ENCODE results near the gene ZSWIM9. TPM values are rescaled to one million over a fixed set of nuclear protein-coding genes. Genes with fewer than 3 reads are reported as not detected.

The ZSWIM9 gene
- total RNA-seq, 2 experiments from 2014 or later: 9.0 to 10.3 TPM

DNA sequence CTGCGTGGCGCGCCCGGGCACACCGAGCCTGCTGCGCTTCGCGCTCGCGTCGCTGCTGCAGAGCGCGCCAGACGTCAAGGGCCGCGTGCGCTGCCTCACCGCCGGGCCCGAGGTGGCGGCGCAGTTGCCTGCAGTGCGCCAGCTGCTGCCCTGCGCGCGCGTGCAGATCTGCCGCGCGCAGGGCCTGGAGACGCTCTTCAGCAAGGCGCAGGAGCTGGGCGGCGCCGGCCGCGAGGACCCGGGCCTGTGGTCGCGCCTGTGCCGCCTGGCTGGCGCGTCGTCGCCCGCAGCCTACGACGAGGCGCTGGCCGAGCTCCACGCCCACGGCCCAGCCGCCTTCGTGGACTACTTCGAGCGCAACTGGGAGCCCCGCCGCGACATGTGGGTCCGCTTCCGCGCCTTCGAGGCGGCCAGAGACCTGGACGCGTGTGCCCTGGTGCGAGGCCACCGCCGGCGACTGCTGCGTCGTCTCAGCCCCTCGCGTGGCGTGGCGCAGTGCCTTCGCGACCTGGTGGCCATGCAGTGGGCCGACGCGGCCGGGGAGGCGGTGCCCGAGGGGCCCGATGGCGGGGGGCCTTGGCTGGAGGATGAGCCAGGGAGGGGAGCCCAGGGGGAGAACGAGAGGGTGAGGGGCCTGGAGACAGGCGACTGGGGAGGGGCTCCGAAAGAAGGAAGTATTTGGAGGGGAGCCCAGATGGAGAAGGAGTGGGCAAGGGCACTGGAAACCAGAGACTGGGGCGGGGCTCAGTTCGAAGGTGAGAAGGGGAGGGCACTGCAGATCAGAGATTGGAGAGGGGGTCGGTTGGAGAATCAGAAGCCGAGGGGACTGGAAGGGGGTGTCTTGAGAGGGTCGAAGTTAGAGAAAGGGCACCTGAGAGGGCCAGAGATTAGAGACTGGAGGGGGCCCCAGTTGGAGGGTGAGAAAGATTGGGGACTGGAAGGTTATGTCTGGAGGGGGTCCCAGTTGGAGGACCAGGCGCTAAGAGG is 24.7 kb downstream of the ZSWIM9 start:
- Mint-ChIP-seq H3K4me3 (no peak overlapping the region), H3K27ac (no peak overlapping the region), H3K27me3 (ENCODE audit: low read depth) (no peaks in the 10 kb centered on the region), H3K4me1 (ENCODE audit: low read depth) (peaks cover 6% of the 10 kb centered on the region), H3K9me3 (ENCODE audit: insufficient read depth) (no peaks in the 10 kb centered on the region), H3K36me3 (ENCODE audit: low read depth) (peaks cover 24% of the 10 kb centered on the region)
- ChIA-PET CTCF (interaction anchor here (0.7 to 2.1 kb wide), 3 partner anchors 9 to 60 kb away, joined by 3 to 29 read pairs (median 8); no protein-coding TSS in a partner anchor), POLR2A (interaction anchor here (1.5 kb wide), 1 partner anchor 8 kb away, joined by 11 read pairs; no protein-coding TSS in a partner anchor)
- ATAC-seq (no peak), DNase-seq (no peak)

DNA sequence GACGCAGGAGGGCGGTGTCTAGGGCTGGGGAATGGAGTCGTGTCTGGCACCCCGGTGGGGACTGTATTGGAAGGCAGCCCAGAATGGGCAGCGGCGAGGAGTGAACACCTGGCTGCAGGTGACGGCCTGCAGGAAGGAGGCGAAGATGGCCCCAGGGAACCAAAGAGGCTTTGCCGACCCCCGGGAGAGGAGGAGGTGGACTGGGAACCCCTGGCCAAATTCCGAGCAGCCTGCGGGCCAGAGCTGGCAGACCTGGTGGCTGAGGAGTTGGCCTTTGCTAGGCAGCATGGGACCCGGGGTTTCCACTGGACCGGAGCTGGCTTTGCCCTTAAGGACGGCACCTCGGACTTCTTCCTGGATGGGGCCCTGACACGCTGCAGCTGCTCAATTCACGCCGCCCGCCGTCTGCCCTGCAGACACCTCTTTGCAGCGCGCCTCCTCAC is 25.9 kb downstream of the ZSWIM9 start:
- peak overlapping the region; percentile 15 for H3K4me3 Mint-ChIP-seq
- CTCF ChIA-PET: no interaction called here
- POLR2A ChIA-PET: interaction anchor here (0.8 kb wide), 1 partner anchor 25 kb away, joined by 4 read pairs; no protein-coding TSS in a partner anchor
- no peak for DNase-seq
- no peaks in the 10 kb centered on the region for H3K27me3 Mint-ChIP-seq (ENCODE audit: low read depth)
- H3K9me3 Mint-ChIP-seq (ENCODE audit: insufficient read depth): no peaks in the 10 kb centered on the region
- H3K4me1 Mint-ChIP-seq (ENCODE audit: low read depth): no peaks in the 10 kb centered on the region
- peak; percentile 13 for ATAC-seq
- no peak overlapping the region for H3K27ac Mint-ChIP-seq
- H3K36me3 Mint-ChIP-seq (ENCODE audit: low read depth): peaks cover 17% of the 10 kb centered on the region

DNA sequence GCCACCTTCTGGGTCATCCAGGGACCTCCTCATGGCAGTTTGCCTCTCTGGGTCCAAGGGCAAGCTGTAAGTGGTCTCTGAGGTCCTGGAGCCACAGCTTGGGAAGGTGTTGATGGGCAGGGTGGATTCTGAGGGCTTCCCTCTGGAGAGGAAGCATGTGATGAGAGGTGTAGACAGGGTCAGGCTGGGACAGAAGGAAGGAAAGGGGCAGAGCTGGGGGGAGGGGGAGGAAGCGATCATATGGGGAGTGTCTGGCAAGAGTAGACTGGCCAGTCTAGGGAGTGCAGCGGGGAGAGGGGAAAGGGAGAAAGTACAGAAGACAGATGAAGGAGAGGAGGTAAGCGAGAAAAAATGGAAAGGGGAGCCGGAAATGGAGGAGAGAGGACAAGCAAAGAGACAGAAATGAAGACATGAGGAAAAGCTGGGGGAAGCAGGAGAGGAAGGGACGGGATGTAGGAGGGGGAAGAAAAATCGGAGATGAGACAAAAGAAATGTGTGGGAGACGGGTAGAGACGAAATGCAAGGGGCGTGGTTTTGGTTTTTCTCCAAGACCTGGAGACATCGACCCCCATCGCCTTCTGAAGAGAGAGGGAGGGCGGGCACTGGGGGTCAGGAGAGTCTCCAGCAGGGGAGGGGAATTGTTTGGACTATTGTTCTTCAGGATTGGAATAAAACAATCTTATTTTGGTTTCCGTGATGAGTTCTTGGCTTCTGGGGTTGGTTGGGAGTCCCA is 26.6 kb downstream of the ZSWIM9 start:
- no peaks in the 10 kb centered on the region for H3K27me3 Mint-ChIP-seq (ENCODE audit: low read depth)
- POLR2A ChIA-PET: interaction anchor here (0.8 kb wide), 1 partner anchor 26 kb away, joined by 4 read pairs; no protein-coding TSS in a partner anchor
- no peak for DNase-seq
- H3K9me3 Mint-ChIP-seq (ENCODE audit: insufficient read depth): no peaks in the 10 kb centered on the region
- CTCF ChIA-PET: no interaction called here
- no peak for ATAC-seq
- peaks cover 4% of the 10 kb centered on the region for H3K4me1 Mint-ChIP-seq (ENCODE audit: low read depth)
- no peak overlapping the region for H3K27ac Mint-ChIP-seq
- H3K4me3 Mint-ChIP-seq: no peak overlapping the region
- H3K36me3 Mint-ChIP-seq (ENCODE audit: low read depth): peaks cover 14% of the 10 kb centered on the region

DNA sequence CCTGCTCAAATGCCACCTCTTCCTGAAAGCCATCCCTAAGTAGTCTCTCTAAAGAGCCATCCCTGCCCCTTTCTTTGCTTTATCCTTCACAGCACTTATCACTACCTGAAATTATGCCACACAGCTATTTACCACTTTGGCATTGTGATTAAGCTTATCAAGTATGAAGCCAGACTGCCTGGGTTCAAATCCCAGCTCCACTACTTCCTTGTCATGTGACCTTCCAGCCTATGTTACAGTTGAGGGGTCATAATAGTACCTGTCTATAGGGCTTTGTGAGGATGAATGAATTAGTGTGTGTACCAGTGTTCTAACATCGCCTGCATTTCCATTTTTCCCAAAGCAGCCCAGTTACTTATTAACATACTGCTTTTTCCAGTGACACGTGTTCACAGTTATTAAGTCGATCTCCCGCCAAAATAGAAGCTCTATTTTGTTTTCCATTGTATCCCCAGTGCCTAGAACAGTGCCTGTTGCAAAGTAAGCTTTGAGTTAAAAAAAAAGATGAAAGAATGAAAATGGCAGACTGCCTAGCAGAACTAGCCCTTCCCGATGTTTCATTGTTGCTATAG is 32.8 kb downstream of the ZSWIM9 start:
- no peaks in the 10 kb centered on the region for H3K27me3 Mint-ChIP-seq (ENCODE audit: low read depth)
- no peak for DNase-seq

DNA sequence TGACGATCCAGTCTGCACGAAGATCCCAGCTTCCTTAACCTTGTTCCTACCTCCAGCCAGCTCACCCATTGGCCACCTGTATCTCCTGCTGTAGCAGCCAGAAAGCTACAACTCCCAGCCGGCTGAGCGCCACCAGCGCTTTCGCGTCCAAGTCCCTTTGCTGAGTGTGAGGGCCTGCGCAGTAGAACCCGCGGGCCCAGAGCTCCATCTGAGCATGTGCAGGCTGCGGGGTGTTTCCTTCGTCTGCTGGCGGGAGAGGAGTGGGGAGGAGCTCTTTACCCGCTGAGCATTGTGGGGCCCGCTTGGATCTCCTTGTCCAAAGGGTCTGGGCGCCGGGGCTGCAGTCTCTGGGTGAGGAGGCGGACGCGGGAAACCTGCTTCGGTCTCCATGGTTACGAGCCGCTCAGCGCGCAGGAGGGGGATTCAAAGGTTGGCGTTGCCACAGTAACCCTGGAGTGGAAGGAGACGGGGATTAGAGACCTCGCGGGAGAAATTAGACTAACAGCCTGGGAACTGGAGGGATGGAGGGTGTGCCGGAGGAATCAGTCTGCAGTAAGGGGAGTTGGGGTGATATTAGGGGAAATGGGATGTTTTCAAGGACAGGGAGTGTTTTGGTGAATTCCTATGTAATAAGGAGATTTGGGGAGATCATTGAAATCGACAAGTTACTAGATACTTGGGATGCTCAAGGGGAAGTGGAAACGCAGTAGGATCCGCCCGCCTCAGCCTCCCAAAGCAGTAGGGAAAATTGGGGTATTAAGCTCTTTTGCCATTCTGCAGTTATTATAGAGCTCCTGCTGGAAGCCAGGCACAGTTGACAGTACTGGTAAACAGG is 33.5 kb downstream of the ZSWIM9 start:
- H3K4me1 Mint-ChIP-seq (ENCODE audit: low read depth): peaks cover 18% of the 10 kb centered on the region
- peak; percentile 100 for ATAC-seq
- ChIA-PET POLR2A (interaction anchor here (0.6 to 2.5 kb wide), 21 partner anchors 8 to 169 kb away, joined by 3 to 23 read pairs (median 3); partner anchors contain the start of genes CARD8, EMP3 and PLA2G4C), CTCF (interaction anchor here (0.8 to 3.2 kb wide), 19 partner anchors 8 to 855 kb away, joined by 3 to 29 read pairs (median 5); partner anchors contain the start of genes CARD8 and DHX34)
- peaks cover 25% of the 10 kb centered on the region for H3K36me3 Mint-ChIP-seq (ENCODE audit: low read depth)
- peak; percentile 96 for DNase-seq
- no peak overlapping the region for H3K27ac Mint-ChIP-seq
- no peaks in the 10 kb centered on the region for H3K27me3 Mint-ChIP-seq (ENCODE audit: low read depth)
- H3K4me3 Mint-ChIP-seq: no peak overlapping the region
- H3K9me3 Mint-ChIP-seq (ENCODE audit: insufficient read depth): no peaks in the 10 kb centered on the region

More for the DNA sequence above, 32.8 kb downstream of the ZSWIM9 start:
- H3K4me1 Mint-ChIP-seq (ENCODE audit: low read depth): peaks cover 16% of the 10 kb centered on the region
- no peak for ATAC-seq
- H3K9me3 Mint-ChIP-seq (ENCODE audit: insufficient read depth): no peaks in the 10 kb centered on the region
- H3K4me3 Mint-ChIP-seq: no peak overlapping the region
- peaks cover 22% of the 10 kb centered on the region for H3K36me3 Mint-ChIP-seq (ENCODE audit: low read depth)
- no peak overlapping the region for H3K27ac Mint-ChIP-seq
- POLR2A ChIA-PET: interaction anchor here (0.6 to 2.5 kb wide), 21 partner anchors 9 to 170 kb away, joined by 3 to 23 read pairs (median 3); partner anchors contain the start of genes CARD8, EMP3 and PLA2G4C
- CTCF ChIA-PET: interaction anchor here (0.8 to 3.2 kb wide), 17 partner anchors 9 to 854 kb away, joined by 3 to 29 read pairs (median 5); partner anchors contain the start of genes CARD8 and DHX34

DNA sequence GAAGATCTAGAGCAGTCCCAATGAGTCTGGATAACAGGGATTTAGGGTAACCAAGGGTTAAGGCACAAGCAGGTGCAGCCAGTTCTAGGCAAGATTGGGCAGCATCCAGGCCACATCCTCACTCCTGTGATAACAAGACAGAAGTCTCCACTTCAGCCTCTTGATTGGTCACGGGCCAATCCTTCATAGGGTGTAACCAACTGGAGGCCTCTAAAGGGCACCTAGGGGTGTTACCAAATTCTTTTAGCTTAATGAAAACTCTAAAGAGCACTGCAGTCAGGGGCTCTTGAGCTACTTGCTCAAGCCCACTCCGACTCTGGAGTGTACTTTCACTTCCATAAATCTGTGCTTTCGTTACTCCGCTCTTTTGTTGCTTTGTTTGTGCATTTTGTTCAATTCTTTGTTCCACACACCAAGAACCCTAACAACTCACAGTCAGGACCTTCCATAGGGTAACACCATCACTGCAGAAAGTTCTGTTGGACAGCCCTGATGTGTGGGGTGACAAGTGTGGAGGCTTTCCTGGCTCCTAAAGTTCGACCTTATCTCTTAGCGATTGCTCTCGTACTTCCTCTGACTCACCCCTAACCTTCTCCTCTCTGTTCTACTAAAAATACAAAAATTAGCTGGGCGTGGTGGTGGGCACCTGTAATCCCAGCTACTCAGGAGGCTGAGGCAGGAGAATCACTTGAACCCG is 36.1 kb downstream of the ZSWIM9 start:
- Mint-ChIP-seq H3K27me3 (ENCODE audit: low read depth) (no peaks in the 10 kb centered on the region), H3K36me3 (ENCODE audit: low read depth) (peaks cover 39% of the 10 kb centered on the region), H3K4me3 (no peak overlapping the region), H3K4me1 (ENCODE audit: low read depth) (peaks cover 22% of the 10 kb centered on the region), H3K27ac (peak overlapping the region; percentile 21), H3K9me3 (ENCODE audit: insufficient read depth) (no peaks in the 10 kb centered on the region)
- POLR2A ChIA-PET: interaction anchor here (0.6 kb wide), 1 partner anchor 49 kb away, joined by 3 read pairs; the partner anchor contains the start of gene CARD8
- ATAC-seq (no peak), DNase-seq (no peak)
- CTCF ChIA-PET: interaction anchor here (1.4 kb wide), 1 partner anchor 54 kb away, joined by 4 read pairs; no protein-coding TSS in a partner anchor

DNA sequence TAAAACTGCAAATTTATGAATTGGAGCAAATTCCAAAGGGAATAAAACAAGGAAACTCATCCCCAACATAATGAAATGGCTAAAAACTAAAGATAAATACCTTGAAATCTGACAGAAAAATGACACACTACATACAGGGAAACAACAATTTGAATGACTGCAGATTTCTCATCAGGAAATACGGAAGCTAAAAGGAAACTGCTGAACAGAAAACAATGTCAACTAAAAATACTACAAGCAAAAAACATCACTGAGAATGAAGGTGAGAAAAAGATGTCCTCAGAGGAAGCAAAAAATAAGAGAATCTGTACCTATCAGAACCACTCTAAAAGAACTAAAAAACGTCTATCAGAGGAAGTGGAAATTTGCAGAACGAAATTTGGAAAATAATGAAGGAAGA is 39.5 kb downstream of the ZSWIM9 start:
- POLR2A ChIA-PET: no interaction called here
- CTCF ChIA-PET: interaction anchor here (0.7 to 2.2 kb wide), 3 partner anchors 50 to 111 kb away, joined by 3 to 10 read pairs (median 5); no protein-coding TSS in a partner anchor
- DNase-seq: no peak

DNA sequence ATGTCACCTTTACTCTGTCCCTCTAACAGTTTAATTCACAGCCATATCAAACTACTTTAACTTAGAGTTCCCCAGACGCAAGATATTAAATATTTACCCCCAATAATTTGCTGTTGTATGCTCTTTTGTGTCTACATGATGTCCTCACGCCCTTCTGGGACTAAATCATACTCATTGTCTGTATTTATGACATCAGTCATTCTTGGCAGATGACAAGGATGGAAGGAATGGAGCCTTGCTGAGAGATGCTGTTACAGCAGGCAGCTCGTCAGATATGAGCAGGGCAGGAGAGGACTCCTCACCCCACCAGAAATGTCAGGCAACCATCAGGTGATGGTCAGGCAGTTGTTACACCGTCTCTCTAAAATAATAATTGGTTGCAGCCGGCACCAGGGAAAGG is 43.5 kb downstream of the ZSWIM9 start:
- no peak for ATAC-seq
- CTCF ChIA-PET: interaction anchor here (0.7 kb wide), 1 partner anchor 31 kb away, joined by 3 read pairs; no protein-coding TSS in a partner anchor
- Mint-ChIP-seq H3K27me3 (ENCODE audit: low read depth) (no peaks in the 10 kb centered on the region), H3K27ac (no peak overlapping the region), H3K4me1 (ENCODE audit: low read depth) (peaks cover 4% of the 10 kb centered on the region), H3K4me3 (no peak overlapping the region), H3K9me3 (ENCODE audit: insufficient read depth) (no peaks in the 10 kb centered on the region), H3K36me3 (ENCODE audit: low read depth) (peaks cover 74% of the 10 kb centered on the region)
- no peak for DNase-seq
- POLR2A ChIA-PET: no interaction called here

More for the DNA sequence above, 39.5 kb downstream of the ZSWIM9 start:
- ATAC-seq: no peak
- H3K9me3 Mint-ChIP-seq (ENCODE audit: insufficient read depth): no peaks in the 10 kb centered on the region
- peaks cover 18% of the 10 kb centered on the region for H3K4me1 Mint-ChIP-seq (ENCODE audit: low read depth)
- H3K27ac Mint-ChIP-seq: peak overlapping the region; percentile 53
- peaks cover 58% of the 10 kb centered on the region for H3K36me3 Mint-ChIP-seq (ENCODE audit: low read depth)
- no peak overlapping the region for H3K4me3 Mint-ChIP-seq
- H3K27me3 Mint-ChIP-seq (ENCODE audit: low read depth): no peaks in the 10 kb centered on the region

DNA sequence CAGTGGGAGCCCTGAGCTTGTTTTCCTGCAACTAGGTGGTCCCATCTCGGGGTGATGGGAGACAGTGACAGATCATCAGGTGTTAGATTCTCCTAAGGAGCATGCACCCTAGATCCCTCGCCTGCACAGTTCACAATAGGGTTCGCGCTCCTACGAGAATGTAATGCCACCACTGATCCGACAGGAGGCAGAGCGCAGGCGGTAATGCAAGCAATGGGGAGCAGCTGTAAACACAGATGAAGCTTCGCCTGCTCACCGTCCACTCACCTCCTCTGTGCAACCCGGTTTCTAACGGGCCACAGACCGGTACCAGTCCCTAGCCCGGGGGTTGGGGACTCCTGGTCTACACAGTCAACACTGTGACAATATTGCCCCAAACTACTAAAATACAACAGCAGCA is 46.5 kb downstream of the ZSWIM9 start:
- Mint-ChIP-seq H3K4me1 (ENCODE audit: low read depth) (no peaks in the 10 kb centered on the region), H3K4me3 (no peak overlapping the region), H3K9me3 (ENCODE audit: insufficient read depth) (no peaks in the 10 kb centered on the region), H3K36me3 (ENCODE audit: low read depth) (peaks cover 69% of the 10 kb centered on the region), H3K27me3 (ENCODE audit: low read depth) (no peaks in the 10 kb centered on the region), H3K27ac (no peak overlapping the region)
- no peak for DNase-seq
- ChIA-PET POLR2A (interaction anchor here (0.7 kb wide), 1 partner anchor 22 kb away, joined by 3 read pairs; no protein-coding TSS in a partner anchor), CTCF (interaction anchor here (1.3 to 1.6 kb wide), 2 partner anchors 25 to 33 kb away, joined by 3 to 5 read pairs; no protein-coding TSS in a partner anchor)
- ATAC-seq: no peak

DNA sequence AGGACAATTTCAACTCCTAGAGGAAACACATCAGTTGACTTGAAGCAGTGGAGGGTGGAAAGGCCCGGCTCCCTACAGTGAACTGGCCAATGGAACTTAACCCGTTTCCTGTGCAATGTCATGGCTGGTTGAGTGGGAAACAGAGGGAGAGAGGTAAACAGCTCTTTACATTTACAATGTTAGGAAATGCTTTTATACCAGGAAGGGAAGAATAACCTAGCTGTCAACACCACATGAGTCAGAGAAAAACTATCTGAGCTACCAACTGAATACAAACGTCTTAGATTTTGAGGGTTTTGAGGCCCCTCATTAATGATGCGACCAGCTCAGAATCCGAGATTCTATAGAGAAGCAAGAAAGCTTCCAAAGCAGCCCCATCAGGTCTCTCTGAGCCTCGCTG is 48.5 kb downstream of the ZSWIM9 start:
- H3K27ac Mint-ChIP-seq: no peak overlapping the region
- no peaks in the 10 kb centered on the region for H3K9me3 Mint-ChIP-seq (ENCODE audit: insufficient read depth)
- ATAC-seq: no peak
- ChIA-PET CTCF (no interaction called here), POLR2A (interaction anchor here (2.4 kb wide), 1 partner anchor 15 kb away, joined by 8 read pairs; no protein-coding TSS in a partner anchor)
- no peaks in the 10 kb centered on the region for H3K4me1 Mint-ChIP-seq (ENCODE audit: low read depth)
- peaks cover 68% of the 10 kb centered on the region for H3K36me3 Mint-ChIP-seq (ENCODE audit: low read depth)
- no peaks in the 10 kb centered on the region for H3K27me3 Mint-ChIP-seq (ENCODE audit: low read depth)
- H3K4me3 Mint-ChIP-seq: no peak overlapping the region
- DNase-seq: no peak

Data from activated CD8-positive, alpha-beta T cell treated with anti-CD3 and anti-CD28 coated beads, Interleukin-2, amount 10 ng/mL, durations not matched to agents 7 days and 5 days (primary cell).